Psoas muscle (tissue), 8 donors: ENCODE results near the gene OTULINL. TPM values are rescaled to one million over a fixed set of nuclear protein-coding genes. Genes with fewer than 3 reads are reported as not detected.
"Not testable (repeated sequence)": the region's sequence is repeated elsewhere in the genome, so short reads cannot be mapped to it uniquely, and the experiment has no call there.

ENCODE experiments used
- ATAC-seq, 4 donors: fragments of 200-7000 bp; cut with Tn5 transposase; one replicate each; pipeline ENCODE4 v1.9.1; 2020; ENCODE audit warnings: moderate library complexity in 3 of 4, mild to moderate bottlenecking in 2 of 4
- DNase-seq, 2 donors: peaks; one replicate each; pipeline ENCODE4 v3.0.0-alpha.2; 2020
- H3K27ac ChIP-seq: fragments of 200-600 bp; one replicate; pipeline ENCODE4 v1.8.0; 2022
- H3K27me3 ChIP-seq, 3 donors: fragments of 200-600 bp in 1 of 3; one replicate each; pipeline versions ENCODE4 v1.6.1 to v1.8.0; 2013 to 2022; ENCODE audit warnings: low read length in 2 of 3, mild to moderate bottlenecking in 2 of 3, moderate library complexity in 1 of 3; ENCODE audit not compliant: insufficient read depth in 3 of 3
- H3K36me3 ChIP-seq, 2 donors: fragments of 200-600 bp in 1 of 2; one replicate each; pipeline versions ENCODE4 v1.6.1 to v1.8.0; 2013 to 2022; ENCODE audit warnings: low read depth in 1 of 2, mild to moderate bottlenecking in 1 of 2, moderate library complexity in 1 of 2; ENCODE audit not compliant: insufficient read depth in 1 of 2
- H3K4me1 ChIP-seq: fragments of 200-600 bp; one replicate; pipeline ENCODE4 v1.8.0; 2022
- H3K4me3 ChIP-seq: fragments of 200-600 bp; one replicate; pipeline ENCODE4 v1.8.0; 2022; ENCODE audit warnings: mild to moderate bottlenecking
- H3K9me3 ChIP-seq: fragments of 200-600 bp; one replicate; pipeline ENCODE4 v1.8.0; 2022
- CTCF ChIP-seq: fragments of 200-600 bp; IDR thresholded peaks from one replicate; pipeline ENCODE4 v1.8.0; 2022; ENCODE audit warnings: antibody characterized with exemption
- WGBS, 3 donors: extraction: QIAGEN DNeasy Blood & Tissue Kit; methylation state at CpG; one replicate each; pipeline versions ENCODE4 v1.1.6 to v1.1.7; 2013; 5-methylcytosine and 5-hydroxymethylcytosine counted together
- intact Hi-C, 2 donors: fragments of 100-400 bp; cut with DNase I; formaldehyde crosslinking; loops; one replicate each; pipeline versions ENCODE4 v1.11.0 to v1.14.2; 2022
- polyA plus RNA-seq, 3 donors: library from polyadenylated mRNA; stranded (reverse); fragments of 200-250 nt; gene quantifications; one replicate each; pipeline ENCODE4 v1.2.3, GENCODE V29; 2013
- total RNA-seq, 4 donors: library from RNA; stranded (reverse); fragmentation: NEBNext Ultra II Directional in 2 of 4; extraction: Animal tissue kit (Norgen Biotek cat#: 25700) in 2 of 4; gene quantifications; one replicate each; pipeline versions ENCODE4 v1.2.1 to v1.2.4, GENCODE V29; 2021 to 2023
- donor health status: healthy with polysubstance abuse.
- donor health status: DM: no; HTN: no; CAD: no; lungs with moderate emphysema.
- donor health status: Bipolar disorder and iron deficiency.
- donor health status: healthy.
- donor health status: DM: yes; HTN: yes; CAD: no.
- donor health status: DM: no; HTN: no; CAD: no.
- donor health status: DM: no; HTN: no; CAD: no.
- donor health status: DM: yes; HTN: yes; CAD: no.

OTULINL gene
- total and polyA plus RNA-seq, 7 donors: 0.15 to 3.2 (median 0.88) TPM

- intact Hi-C loops: no loop called here
- Histone ChIP-seq H3K4me1 (no peaks in the 10 kb centered on the region), H3K27me3 (no peaks in the 10 kb centered on the region), H3K9me3 (peaks cover 7% of the 10 kb centered on the region), H3K4me3 (no peak overlapping the region), H3K27ac (no peak overlapping the region), H3K36me3 (no peaks in the 10 kb centered on the region)
- WGBS, 3 donors: 50 to 92% (median 63%) methylated on average over 1 of the region's 1 CpG
- TF ChIP-seq CTCF: no peak
- no peak for DNase-seq
- no peak for ATAC-seq
Measured at GRCh38 chr5:14545862-14546261, 35.7 kb upstream of the OTULINL start.

- Histone ChIP-seq H3K27ac (no peak overlapping the region), H3K9me3 (peaks cover 3% of the 10 kb centered on the region), H3K4me3 (no peak overlapping the region), H3K4me1 (no peaks in the 10 kb centered on the region), H3K27me3 (no peaks in the 10 kb centered on the region), H3K36me3 (no peaks in the 10 kb centered on the region)
- no peak for DNase-seq
- ATAC-seq: no peak
- TF ChIP-seq CTCF: no peak
- 93 to 100% (median 100%) methylated on average over 1 of the region's 1 CpG for WGBS, 3 donors
- intact Hi-C loops: no loop called here
Measured at GRCh38 chr5:14547666-14548065, 33.9 kb upstream of the OTULINL start.

- intact Hi-C loops: no loop called here
- TF ChIP-seq CTCF: no peak
- DNase-seq: no peak
- H3K36me3 ChIP-seq: no peaks in the 10 kb centered on the region
- no peak overlapping the region for H3K27ac ChIP-seq
- H3K4me1 ChIP-seq: no peaks in the 10 kb centered on the region
- H3K9me3 ChIP-seq: peaks cover 3% of the 10 kb centered on the region
- no peak overlapping the region for H3K4me3 ChIP-seq
- peaks cover 0 to 2% (median 0%) of the 10 kb centered on the region in 3 donors for H3K27me3 ChIP-seq
- no peak for ATAC-seq
- WGBS, 3 donors: 71 to 85% (median 79%) methylated on average over 3 of the region's 3 CpGs
Measured at GRCh38 chr5:14551211-14551610, 30.4 kb upstream of the OTULINL start.

GRCh38 chr5:14552017-14552416 lies 29.6 kb upstream of the OTULINL start:
- peaks cover 0 to 2% (median 0%) of the 10 kb centered on the region in 3 donors for H3K27me3 ChIP-seq
- DNase-seq (no peak), ATAC-seq (no peak)
- TF ChIP-seq CTCF: no peak
- H3K36me3 ChIP-seq: no peaks in the 10 kb centered on the region
- no peaks in the 10 kb centered on the region for H3K4me1 ChIP-seq
- H3K9me3 ChIP-seq: peaks cover 3% of the 10 kb centered on the region
- 29 to 53% (median 49%) methylated on average over 1 of the region's 1 CpG for WGBS, 3 donors
- no peak overlapping the region for H3K4me3 ChIP-seq
- no peak overlapping the region for H3K27ac ChIP-seq
- intact Hi-C loops: no loop called here

GRCh38 chr5:14554288-14554687 lies 27.3 kb upstream of the OTULINL start:
- H3K27ac ChIP-seq, H3K36me3 ChIP-seq, H3K4me3 ChIP-seq, H3K4me1 ChIP-seq, intact Hi-C loops, H3K9me3 ChIP-seq, DNase-seq, H3K27me3 ChIP-seq, ATAC-seq: not testable (repeated sequence)
- WGBS, 3 donors: 68 to 77% (median 70%) methylated on average over 3 of the region's 3 CpGs
